Stimulated activated CD4-positive, alpha-beta T cell treated with anti-CD3 and anti-CD28 coated beads, Interleukin-4, amount 100 ng/mL, for 24 hours (primary cell): ENCODE results near the gene SHROOM4.

Experiments used
- DNase-seq: peaks from one replicate; pipeline ENCODE4 v3.0.0-alpha.2; 2020

SHROOM4 gene

DNA sequence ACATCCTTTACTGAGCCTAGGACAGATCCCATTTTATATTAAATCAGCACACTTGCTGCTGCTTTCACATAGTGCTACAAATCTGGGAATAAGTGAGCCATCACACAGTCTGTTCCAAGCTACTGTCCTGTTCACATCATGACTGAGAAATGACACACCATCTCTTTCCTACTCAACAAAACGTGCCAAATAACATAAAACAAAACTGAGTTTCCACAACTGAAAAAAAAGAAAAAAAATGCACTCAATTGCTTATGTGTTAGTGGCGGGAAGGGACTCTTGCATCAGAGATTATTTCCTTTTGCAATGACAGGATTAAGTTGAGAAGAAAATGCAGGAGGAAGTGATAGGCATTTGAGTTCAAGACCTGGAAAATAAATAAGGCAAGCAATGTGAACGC lies 109.0 kb downstream of the SHROOM4 start:
- no peak for DNase-seq

DNA sequence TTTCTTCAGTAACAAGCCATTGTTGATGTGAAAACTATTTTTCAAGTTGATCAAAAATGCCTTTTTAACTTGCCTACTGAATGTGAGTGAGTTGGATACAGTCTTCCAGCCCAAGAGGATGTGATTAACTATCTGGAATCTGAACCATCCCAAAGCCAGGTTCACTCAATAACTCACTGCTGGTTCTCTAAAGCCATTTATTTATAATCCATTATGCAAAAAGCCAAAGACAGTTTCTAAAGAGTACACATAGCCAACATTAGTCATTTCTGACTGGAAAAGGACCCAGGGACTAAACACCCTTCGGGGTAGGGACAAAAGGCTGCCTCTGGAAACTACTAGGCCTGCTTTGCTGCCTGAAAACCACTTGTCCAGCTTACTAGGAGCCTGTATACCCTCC lies 109.6 kb downstream of the SHROOM4 start:
- DNase-seq: no peak

DNA sequence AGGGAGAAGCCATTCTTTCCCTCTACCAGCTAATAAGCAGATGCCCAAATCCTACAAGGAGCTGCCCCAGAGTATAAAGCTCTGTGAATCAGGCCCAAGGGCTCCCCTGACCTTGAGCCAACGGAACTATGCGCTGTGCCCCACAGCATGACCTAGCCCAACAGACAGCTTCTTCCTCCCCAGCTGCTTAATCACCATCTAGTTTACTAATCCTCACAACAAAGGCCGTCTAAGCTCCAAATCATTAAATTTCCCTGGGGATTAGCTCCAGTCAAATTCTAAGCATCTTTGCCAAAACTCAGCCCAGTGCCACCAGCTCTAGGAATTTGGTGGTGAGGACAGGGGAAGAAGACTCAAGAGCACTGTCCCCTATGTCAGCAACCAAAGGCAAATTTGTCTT lies 113.1 kb downstream of the SHROOM4 start:
- no peak for DNase-seq

DNA sequence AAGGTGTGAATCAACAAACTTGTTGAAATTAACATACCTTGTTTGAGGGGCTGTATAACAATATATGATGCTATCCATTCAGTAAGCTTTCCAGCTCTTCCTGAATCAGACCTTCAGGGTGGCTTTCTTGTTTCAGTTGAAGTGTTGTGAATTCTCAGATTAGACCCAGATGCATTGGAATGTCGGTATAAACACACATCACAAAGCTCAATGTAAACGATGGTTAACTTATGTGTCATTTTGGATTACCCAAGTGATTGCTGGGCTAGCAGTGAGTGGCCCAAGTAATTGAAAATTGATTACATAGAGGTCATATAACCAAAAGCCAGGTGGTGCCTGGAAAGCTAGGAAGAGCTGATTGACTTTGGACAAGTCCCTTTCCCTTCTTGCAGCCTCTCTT lies 115.0 kb downstream of the SHROOM4 start:
- DNase-seq: no peak

DNA sequence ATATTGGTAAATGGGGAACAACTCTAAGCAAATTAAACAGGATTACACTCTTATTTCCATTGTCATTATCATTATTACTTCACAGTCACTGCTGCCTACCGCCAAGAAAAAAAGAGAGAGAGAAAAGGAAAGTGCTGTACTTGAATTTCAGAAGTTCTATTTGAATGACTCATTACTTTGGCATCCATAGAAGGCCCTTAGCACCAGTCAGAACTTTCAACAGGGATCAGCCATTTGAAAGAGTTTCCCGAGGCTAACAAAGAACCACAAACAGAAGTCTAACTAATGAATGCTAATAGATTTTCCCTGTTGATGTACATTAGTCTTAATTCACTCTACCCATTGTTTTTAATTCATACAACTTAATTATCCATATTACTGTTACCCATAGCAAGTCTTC lies 116.3 kb downstream of the SHROOM4 start:
- no peak for DNase-seq

- peak; percentile 8 for DNase-seq
Measured at GRCh38 chrX:50691820-50692219, 122.2 kb downstream of the SHROOM4 start.

GRCh38 chrX:50684871-50685270 lies 129.1 kb downstream of the SHROOM4 start:
- DNase-seq: no peak

DNA sequence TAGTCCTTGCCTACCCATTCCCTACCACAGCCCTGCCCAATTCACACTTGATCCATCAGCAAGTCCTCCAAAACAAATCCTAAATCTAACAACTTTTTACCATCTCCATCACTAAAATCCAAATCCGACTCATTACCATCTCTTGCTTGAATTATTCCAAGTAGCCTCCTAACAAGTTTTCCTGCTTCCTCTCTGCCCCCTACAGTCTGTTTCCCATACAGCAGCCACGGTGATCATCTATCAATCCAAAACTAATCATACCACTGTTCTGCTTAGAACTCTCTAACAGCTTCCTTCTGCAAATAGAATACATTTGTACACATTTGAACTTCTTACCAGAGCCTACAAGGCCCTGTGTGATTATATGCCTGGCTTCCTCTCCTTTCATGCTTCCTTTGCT lies 133.0 kb downstream of the SHROOM4 start:
- no peak for DNase-seq

DNA sequence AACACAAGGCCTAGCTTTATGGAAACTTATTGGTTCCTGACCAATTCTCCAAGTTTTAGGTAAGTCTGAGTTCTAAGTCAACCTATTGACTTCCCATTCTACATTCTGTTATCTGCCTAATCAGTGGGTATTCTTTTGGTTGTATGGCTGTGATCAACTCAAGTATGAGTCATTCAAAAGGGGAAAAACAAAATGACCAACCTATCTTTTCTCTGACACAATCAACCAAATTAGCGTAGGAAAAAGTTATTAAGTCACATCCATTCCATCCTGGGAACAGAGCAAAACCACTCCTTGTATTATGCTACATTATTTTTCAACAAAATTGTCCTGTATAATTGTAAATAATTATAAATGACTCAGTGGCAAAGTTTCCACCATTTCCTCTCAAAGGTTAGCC lies 136.2 kb downstream of the SHROOM4 start:
- DNase-seq: no peak

- DNase-seq: no peak
Measured at GRCh38 chrX:50671661-50672060, 142.3 kb downstream of the SHROOM4 start.

- DNase-seq: no peak
Measured at GRCh38 chrX:50668860-50669259, 145.1 kb downstream of the SHROOM4 start.

GRCh38 chrX:50648156-50648555 lies 165.8 kb downstream of the SHROOM4 start:
- no peak for DNase-seq

GRCh38 chrX:50644496-50644895 lies 169.5 kb downstream of the SHROOM4 start:
- no peak for DNase-seq

GRCh38 chrX:50643525-50644137 lies 170.4 kb downstream of the SHROOM4 start:
- DNase-seq: no peak

- no peak for DNase-seq
Measured at GRCh38 chrX:50638123-50638522, 175.9 kb downstream of the SHROOM4 start.

DNA sequence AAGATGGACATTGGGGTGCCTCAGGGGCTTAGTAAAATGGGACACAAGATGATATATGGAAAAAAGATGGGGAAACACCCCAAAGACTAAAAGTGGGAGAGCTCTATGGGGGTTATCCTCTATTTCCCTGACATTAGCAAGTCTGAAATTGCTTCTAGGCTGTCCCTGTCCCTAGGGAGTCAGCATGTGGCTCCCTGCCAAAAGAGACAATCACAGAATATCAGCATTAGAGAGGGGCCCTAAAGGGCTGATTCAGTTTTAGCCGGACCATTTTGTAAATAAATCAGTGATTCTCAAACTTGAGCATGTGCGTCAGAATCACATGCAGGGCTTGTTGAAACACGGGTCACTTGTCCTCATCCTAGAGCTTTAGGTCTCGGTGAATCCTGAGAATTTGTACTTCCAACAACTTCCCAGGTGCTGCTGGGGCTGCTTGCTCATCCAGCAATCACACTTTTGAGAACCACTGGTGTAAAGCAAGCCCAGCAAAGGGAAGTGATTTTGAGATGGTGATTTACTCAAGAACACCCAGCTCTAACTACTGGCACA lies 178.1 kb downstream of the SHROOM4 start:
- DNase-seq: no peak

- DNase-seq: no peak
Measured at GRCh38 chrX:50635162-50635561, 178.8 kb downstream of the SHROOM4 start.

DNA sequence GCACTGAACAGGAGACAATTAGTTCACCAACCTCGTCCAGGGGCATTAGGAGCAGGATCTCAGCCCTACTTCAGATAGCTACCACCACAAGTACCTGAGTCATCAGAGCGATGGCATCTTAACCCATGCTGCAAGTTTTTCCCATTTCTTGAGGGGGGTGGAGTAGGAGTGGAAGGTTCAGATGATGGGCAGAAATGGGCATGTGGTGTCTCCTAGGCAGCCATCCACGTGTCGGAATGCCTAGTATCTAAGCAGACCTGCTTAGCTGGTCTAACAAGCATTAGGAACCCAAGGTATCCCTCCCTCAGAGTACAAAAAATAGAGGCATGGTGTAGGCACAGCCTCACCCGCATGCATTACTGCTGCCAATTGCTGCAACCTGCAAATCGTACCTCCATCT lies 184.2 kb downstream of the SHROOM4 start:
- no peak for DNase-seq

- DNase-seq: no peak
Measured at GRCh38 chrX:50627696-50628095, 186.3 kb downstream of the SHROOM4 start.

DNA sequence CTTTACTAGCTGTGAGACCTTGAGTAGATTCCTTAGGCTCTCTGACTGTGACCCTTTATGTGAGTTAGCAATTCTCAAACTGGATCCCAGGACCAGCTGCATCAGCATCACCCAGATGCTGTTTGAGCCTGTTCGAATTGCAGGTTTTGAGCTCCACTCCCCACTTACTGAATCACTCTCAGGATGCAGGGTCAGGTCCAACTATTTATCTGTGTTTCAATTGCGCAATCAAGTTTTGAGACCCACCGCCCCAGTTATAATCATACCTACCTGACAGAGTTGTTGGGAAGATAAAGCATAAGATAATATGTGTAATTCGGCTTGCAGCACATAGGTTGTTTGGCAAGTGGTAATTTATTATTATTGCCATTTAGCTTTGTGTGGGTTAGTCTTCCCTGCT lies 187.6 kb downstream of the SHROOM4 start:
- no peak for DNase-seq

DNA sequence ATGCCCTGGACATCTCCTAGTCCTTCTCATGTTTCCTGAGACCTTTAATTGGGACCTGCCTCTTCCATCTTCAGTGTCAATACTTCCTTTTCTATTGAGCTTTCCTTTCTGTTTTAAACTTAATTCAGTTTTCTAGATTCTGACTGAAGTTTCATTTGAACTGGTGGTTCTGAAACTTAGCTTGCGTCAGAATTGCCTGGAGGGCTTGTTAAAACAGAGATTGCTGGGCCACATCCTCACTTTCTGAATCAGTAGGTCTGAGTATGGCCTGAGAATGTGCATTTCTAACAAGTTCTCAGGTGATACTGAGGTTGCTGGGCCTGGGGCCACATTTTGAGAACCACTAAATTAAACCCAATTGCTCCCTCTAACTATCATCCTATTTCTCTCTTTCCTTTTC lies 191.2 kb downstream of the SHROOM4 start:
- no peak for DNase-seq

DNA sequence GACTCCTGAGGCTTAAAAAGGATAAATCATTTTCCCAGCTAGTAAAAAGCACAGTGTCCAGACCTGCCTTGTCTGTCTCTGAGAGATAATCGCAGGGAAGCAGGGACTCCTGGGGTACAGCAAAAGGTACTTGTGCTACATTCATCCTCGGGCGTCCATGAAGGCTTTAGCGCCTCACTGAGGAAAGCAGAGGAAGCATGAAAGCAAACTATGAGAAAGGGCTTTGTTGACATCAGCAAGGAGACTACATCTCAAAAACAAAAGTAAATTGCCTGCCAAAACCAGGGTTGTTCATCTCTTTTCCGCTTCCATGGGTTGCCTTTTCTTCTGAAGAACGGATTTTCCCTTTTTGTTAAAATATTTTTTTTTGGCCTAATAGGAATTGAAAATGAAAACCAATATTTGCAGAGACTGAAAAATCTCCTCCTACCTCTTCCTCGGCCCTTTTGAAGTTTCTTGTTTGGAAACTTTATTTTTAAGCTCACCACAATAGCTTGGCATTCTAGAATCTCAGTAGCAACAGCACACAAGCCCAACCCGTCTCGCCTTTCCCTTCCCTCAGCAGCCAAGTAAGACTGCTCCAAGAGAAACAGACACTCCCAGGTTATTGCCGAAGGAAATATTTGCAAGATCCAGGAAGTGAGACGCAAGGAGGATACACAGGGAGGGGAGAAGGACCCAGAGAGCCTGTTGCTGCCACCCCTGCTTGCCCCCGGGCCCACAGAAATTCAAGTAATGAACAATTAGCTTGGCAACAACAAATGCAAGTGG lies 195.0 kb downstream of the SHROOM4 start:
- DNase-seq: no peak

- DNase-seq: no peak
Measured at GRCh38 chrX:50617183-50617582, 196.8 kb downstream of the SHROOM4 start.

DNA sequence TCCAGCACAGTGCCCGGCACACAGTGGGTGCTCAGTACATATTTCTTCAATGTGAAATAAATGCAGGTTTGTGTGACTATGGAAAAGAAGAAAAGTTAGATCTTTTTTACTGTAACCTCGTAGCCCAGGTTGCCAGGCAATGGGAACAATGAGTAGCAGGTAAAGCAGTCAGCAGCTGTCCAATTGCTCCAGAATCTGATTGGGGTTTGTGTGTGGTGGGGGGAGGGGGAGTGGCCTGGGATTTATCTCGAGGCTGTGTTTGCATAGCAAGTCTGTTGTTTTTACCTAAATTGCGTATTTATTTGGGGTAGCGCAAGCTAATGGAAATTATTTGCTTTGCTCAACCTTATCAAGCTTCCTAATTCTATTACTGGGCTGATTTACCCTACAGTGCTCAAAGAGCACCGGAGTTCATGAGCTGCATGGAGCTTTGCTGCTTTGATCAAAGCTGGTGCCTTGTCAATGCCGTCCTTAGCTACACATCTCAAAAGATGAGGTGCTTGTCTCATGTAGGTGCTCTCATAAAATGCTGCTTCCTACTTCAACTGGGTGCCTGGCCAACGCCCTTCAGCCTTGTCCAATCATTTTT lies 198.3 kb downstream of the SHROOM4 start:
- DNase-seq: no peak
